Caco-2 (cell line): ENCODE measurements around the gene NOTO. TPM values are rescaled to one million over a fixed set of nuclear protein-coding genes. Genes with fewer than 3 reads are reported as not detected.

ENCODE experiments used
- BruUV-seq: library from RNA; stranded (reverse); fragments of 400-500 nt; replicated peaks from 2 replicates; lab custom pipeline; 2021; lab: Mats Ljungman, UMichigan
- CTCF ChIA-PET: fragments of 300-600 bp; sonication (Branson Sonifier 250); formaldehyde crosslinking; loops from one replicate; lab custom pipeline; 2022; ENCODE audit warnings: antibody characterized with exemption; lab: Charles Lee
- POLR2A ChIA-PET: fragments of 300-600 bp; sonication (Branson Sonifier 250); formaldehyde crosslinking; loops from one replicate; lab custom pipeline; 2022; ENCODE audit warnings: antibody characterized with exemption; lab: Charles Lee
- DNase-seq, 2 experiments: peaks; one replicate each; pipeline versions ENCODE4 v3.0.0 to v3.0.0-alpha.2; 2020 to 2022
- H3K27me3 ChIP-seq: replicated peaks from 2 replicates; pipeline ENCODE4 v1.6.0; 2011; ENCODE audit warnings: low read length; ENCODE audit not compliant: control insufficient read depth, insufficient read depth
- H3K36me3 ChIP-seq: 2 replicates; pipeline ENCODE4 v1.5.1; 2011; ENCODE audit warnings: low read length; ENCODE audit not compliant: control insufficient read depth, insufficient read depth
- H3K4me1 ChIP-seq: fragments of 250-450 bp; sonication (Bioruptor Pico); 2 replicates; pipeline ENCODE4 v1.5.1; 2020; ENCODE audit warnings: mild to moderate bottlenecking
- H3K4me3 ChIP-seq: 2 replicates; pipeline ENCODE4 v1.5.1; 2011; ENCODE audit warnings: low read depth, mild to moderate bottlenecking, control low read depth, low read length
- H3K9me3 ChIP-seq: fragments of 250-450 bp; sonication (Bioruptor Pico); 2 replicates; pipeline ENCODE4 v1.5.1; 2020; ENCODE audit warnings: mild to moderate bottlenecking, moderate library complexity
- H3K27ac Mint-ChIP-seq: one replicate; pipeline ENCODE4 v1.8.0; 2022; ENCODE audit warnings: mixed read lengths; ENCODE audit not compliant: unreplicated experiment
- H3K27me3 Mint-ChIP-seq: one replicate; pipeline ENCODE4 v1.8.0; 2022; ENCODE audit warnings: mixed read lengths; ENCODE audit not compliant: insufficient read depth, unreplicated experiment
- H3K36me3 Mint-ChIP-seq: one replicate; pipeline ENCODE4 v1.8.0; 2022; ENCODE audit warnings: mild to moderate bottlenecking, mixed read lengths; ENCODE audit not compliant: insufficient read depth, unreplicated experiment
- H3K4me1 Mint-ChIP-seq: one replicate; pipeline ENCODE4 v1.8.0; 2022; ENCODE audit warnings: low read depth, mixed read lengths; ENCODE audit not compliant: unreplicated experiment
- H3K4me3 Mint-ChIP-seq: one replicate; pipeline ENCODE4 v1.8.0; 2022; ENCODE audit warnings: mild to moderate bottlenecking, moderate library complexity, mixed read lengths; ENCODE audit not compliant: unreplicated experiment
- H3K9me3 Mint-ChIP-seq: one replicate; pipeline ENCODE4 v1.8.0; 2022; ENCODE audit warnings: mixed read lengths; ENCODE audit not compliant: unreplicated experiment
- intact Hi-C: fragments of 100-400 bp; cut with micrococcal nuclease; formaldehyde crosslinking; loops from one replicate; pipeline ENCODE4 v1.10.0; 2022; ENCODE audit not compliant: unreplicated experiment
- total RNA-seq: library from RNA; stranded (reverse); gene quantifications from 2 replicates; pipeline ENCODE4 v1.2.3, GENCODE V29; 2022
- TF ChIP-seq, protein P1 (sequence below), 2 experiments: fragments of 200-600 bp in 1 of 2; IDR thresholded peaks; 1 replicate in 1 of 2; 2 replicates in 1 of 2; pipeline versions ENCODE4 v1.5.1 to v1.8.0; 2011 to 2022; ENCODE audit warnings: antibody characterized with exemption in 1 of 2, control low read depth in 1 of 2, inconsistent platforms in 1 of 2, low read depth in 1 of 2, low read length in 1 of 2, mild to moderate bottlenecking in 1 of 2, moderate library complexity in 1 of 2; ENCODE audit not compliant: insufficient read depth in 1 of 2, severe bottlenecking in 1 of 2, unreplicated experiment in 1 of 2

NOTO gene
- total RNA-seq, 1 experiment from 2014 or later, result not detected

GRCh38 chr2:73217826-73218225 is 15.5 kb downstream of the NOTO start:
- Mint-ChIP-seq H3K36me3 (peaks cover 35% of the 10 kb centered on the region), H3K9me3 (no peaks in the 10 kb centered on the region), H3K27me3 (no peaks in the 10 kb centered on the region), H3K4me1 (peaks cover 9% of the 10 kb centered on the region), H3K4me3 (no peak overlapping the region), H3K27ac (no peak overlapping the region)
- POLR2A ChIA-PET, result no interaction called here
- intact Hi-C loops, result no loop called here
- TF ChIP-seq, protein P1, sequence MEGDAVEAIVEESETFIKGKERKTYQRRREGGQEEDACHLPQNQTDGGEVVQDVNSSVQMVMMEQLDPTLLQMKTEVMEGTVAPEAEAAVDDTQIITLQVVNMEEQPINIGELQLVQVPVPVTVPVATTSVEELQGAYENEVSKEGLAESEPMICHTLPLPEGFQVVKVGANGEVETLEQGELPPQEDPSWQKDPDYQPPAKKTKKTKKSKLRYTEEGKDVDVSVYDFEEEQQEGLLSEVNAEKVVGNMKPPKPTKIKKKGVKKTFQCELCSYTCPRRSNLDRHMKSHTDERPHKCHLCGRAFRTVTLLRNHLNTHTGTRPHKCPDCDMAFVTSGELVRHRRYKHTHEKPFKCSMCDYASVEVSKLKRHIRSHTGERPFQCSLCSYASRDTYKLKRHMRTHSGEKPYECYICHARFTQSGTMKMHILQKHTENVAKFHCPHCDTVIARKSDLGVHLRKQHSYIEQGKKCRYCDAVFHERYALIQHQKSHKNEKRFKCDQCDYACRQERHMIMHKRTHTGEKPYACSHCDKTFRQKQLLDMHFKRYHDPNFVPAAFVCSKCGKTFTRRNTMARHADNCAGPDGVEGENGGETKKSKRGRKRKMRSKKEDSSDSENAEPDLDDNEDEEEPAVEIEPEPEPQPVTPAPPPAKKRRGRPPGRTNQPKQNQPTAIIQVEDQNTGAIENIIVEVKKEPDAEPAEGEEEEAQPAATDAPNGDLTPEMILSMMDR (IDR thresholded peaks at IDR 0.05; ENCODE audit: insufficient read depth in 1 of 2, low read depth in 1 of 2, low read length in 1 of 2, severe bottlenecking in 1 of 2, unreplicated experiment in 1 of 2), result no peak
- no TSS peak for BruUV-seq
- no peak overlapping the region for H3K4me3 ChIP-seq
- no peaks in the 10 kb centered on the region for H3K27me3 ChIP-seq
- peaks cover 4% of the 10 kb centered on the region for H3K36me3 ChIP-seq
- DNase-seq, result no peak
- peaks cover 17% of the 10 kb centered on the region for H3K4me1 ChIP-seq
- no peaks in the 10 kb centered on the region for H3K9me3 ChIP-seq
- CTCF ChIA-PET, result interaction anchor here (0.7 to 1.4 kb wide), 2 partner anchors 41 to 57 kb away, joined by 3 to 4 read pairs; no protein-coding TSS in a partner anchor

DNA sequence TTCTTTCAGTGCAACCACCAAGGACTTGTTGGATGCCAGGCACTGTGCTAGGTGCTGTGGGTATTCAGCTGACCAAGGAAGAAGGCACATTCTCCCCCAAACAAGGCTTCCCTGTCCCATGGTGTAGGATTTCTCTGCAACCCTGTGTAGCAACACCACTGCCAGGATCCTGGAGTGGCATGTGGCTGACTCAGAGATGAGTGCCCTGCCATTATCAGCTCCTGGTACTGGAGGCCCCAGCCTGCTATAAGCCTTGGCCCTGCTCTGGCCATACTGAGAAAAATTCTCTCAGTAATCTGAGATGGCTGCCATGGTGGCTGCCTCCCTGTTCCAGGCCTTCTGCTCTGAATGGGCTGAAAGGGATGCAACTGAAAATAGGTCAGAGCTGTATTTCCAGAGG is 15.9 kb downstream of the NOTO start:
- peaks cover 12% of the 10 kb centered on the region for H3K4me1 ChIP-seq
- Mint-ChIP-seq H3K4me3 (no peak overlapping the region), H3K36me3 (peaks cover 36% of the 10 kb centered on the region), H3K9me3 (no peaks in the 10 kb centered on the region), H3K27ac (no peak overlapping the region), H3K4me1 (peaks cover 9% of the 10 kb centered on the region), H3K27me3 (no peaks in the 10 kb centered on the region)
- no peak overlapping the region for H3K4me3 ChIP-seq
- intact Hi-C loops, result no loop called here
- POLR2A ChIA-PET, result interaction anchor here (0.6 kb wide), 1 partner anchor 86 kb away, joined by 6 read pairs; no protein-coding TSS in a partner anchor
- TF ChIP-seq, protein P1 (IDR thresholded peaks at IDR 0.05; ENCODE audit: insufficient read depth in 1 of 2, low read depth in 1 of 2, low read length in 1 of 2, severe bottlenecking in 1 of 2, unreplicated experiment in 1 of 2), result no peak
- CTCF ChIA-PET, result interaction anchor here (1.4 kb wide), 1 partner anchor 41 kb away, joined by 4 read pairs; no protein-coding TSS in a partner anchor
- no peaks in the 10 kb centered on the region for H3K27me3 ChIP-seq
- DNase-seq, result no peak
- no TSS peak for BruUV-seq
- peaks cover 4% of the 10 kb centered on the region for H3K36me3 ChIP-seq
- no peaks in the 10 kb centered on the region for H3K9me3 ChIP-seq

GRCh38 chr2:73223821-73224220 is 21.4 kb downstream of the NOTO start:
- Mint-ChIP-seq H3K9me3 (no peaks in the 10 kb centered on the region), H3K27ac (no peak overlapping the region), H3K27me3 (no peaks in the 10 kb centered on the region), H3K4me1 (no peaks in the 10 kb centered on the region), H3K4me3 (no peak overlapping the region), H3K36me3 (peaks cover 37% of the 10 kb centered on the region)
- intact Hi-C loops, result no loop called here
- TF ChIP-seq, protein P1 (IDR thresholded peaks at IDR 0.05; ENCODE audit: insufficient read depth in 1 of 2, low read depth in 1 of 2, low read length in 1 of 2, severe bottlenecking in 1 of 2, unreplicated experiment in 1 of 2), result no peak
- Histone ChIP-seq H3K27me3 (no peaks in the 10 kb centered on the region), H3K36me3 (peaks cover 4% of the 10 kb centered on the region), H3K9me3 (no peaks in the 10 kb centered on the region), H3K4me1 (no peaks in the 10 kb centered on the region), H3K4me3 (no peak overlapping the region)
- POLR2A ChIA-PET, result no interaction called here
- no peak for DNase-seq
- no TSS peak for BruUV-seq
- CTCF ChIA-PET, result no interaction called here
